ENCODE measurements around the gene PLPPR2.

DNA sequence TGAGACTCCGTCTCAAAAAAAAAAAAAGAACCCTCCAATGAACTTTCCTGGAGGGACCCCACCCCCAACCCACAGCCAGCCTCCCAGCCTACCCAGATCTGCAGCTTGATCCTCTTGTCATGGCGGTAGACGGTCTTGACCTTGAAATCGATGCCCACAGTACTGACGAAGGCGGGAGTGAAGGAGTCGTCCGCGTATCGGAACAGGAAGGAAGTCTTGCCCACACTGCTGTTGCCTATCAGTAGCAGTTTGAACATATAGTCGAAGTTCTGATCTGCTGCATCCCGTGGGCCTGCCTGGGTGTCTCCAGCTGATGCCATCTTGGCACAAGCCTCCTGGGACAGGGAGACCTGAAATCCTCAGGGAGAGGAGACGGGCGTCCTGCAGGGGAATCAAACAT, 18.2 kb upstream of the PLPPR2 start:
- TF ChIP-seq, protein P1, sequence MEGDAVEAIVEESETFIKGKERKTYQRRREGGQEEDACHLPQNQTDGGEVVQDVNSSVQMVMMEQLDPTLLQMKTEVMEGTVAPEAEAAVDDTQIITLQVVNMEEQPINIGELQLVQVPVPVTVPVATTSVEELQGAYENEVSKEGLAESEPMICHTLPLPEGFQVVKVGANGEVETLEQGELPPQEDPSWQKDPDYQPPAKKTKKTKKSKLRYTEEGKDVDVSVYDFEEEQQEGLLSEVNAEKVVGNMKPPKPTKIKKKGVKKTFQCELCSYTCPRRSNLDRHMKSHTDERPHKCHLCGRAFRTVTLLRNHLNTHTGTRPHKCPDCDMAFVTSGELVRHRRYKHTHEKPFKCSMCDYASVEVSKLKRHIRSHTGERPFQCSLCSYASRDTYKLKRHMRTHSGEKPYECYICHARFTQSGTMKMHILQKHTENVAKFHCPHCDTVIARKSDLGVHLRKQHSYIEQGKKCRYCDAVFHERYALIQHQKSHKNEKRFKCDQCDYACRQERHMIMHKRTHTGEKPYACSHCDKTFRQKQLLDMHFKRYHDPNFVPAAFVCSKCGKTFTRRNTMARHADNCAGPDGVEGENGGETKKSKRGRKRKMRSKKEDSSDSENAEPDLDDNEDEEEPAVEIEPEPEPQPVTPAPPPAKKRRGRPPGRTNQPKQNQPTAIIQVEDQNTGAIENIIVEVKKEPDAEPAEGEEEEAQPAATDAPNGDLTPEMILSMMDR (IDR thresholded peaks at IDR 0.05; ENCODE audit: poor library complexity, severe bottlenecking) = no peak
- TF ChIP-seq EZH2 (IDR thresholded peaks at IDR 0.05; ENCODE audit: borderline replicate concordance, insufficient read depth, low read length, poor library complexity, severe bottlenecking) = no peak
